ENCODE results near the gene PNPLA5. TPM values are rescaled to one million over a fixed set of nuclear protein-coding genes. Genes with fewer than 3 reads are reported as not detected.
"Not testable (repeated sequence)": the region's sequence is repeated elsewhere in the genome, so short reads cannot be mapped to it uniquely, and the experiment has no call there.

Gene PNPLA5
- total RNA-seq, 2 donors from 2014 or later = not detected

GRCh38 chr22:43911351-43911750 lies 19.5 kb upstream of the PNPLA5 start:
- DNase-seq (ENCODE audit: low spot score) (no peak), ATAC-seq (ENCODE audit: insufficient number of reproducible peaks, low FRiP score, low read depth) (no peak)
- Histone ChIP-seq H3K27ac (no peak overlapping the region), H3K27me3 (replicated peaks; ENCODE audit: insufficient read depth) (no peaks in the 10 kb centered on the region), H3K36me3 (no peaks in the 10 kb centered on the region), H3K4me1 (ENCODE audit: control insufficient read depth in 1 of 2, low read depth in 2 of 2) (no peaks in the 10 kb centered on the region), H3K9me3 (no peaks in the 10 kb centered on the region), H3K4me3 (no peak overlapping the region)
- no peak for TF ChIP-seq CTCF (IDR thresholded peaks at IDR 0.05)

GRCh38 chr22:43910178-43910695 lies 18.4 kb upstream of the PNPLA5 start:
- Histone ChIP-seq H3K27me3 (replicated peaks; ENCODE audit: insufficient read depth) (no peaks in the 10 kb centered on the region), H3K4me3 (no peak overlapping the region), H3K9me3 (no peaks in the 10 kb centered on the region), H3K4me1 (ENCODE audit: control insufficient read depth in 1 of 2, low read depth in 2 of 2) (no peaks in the 10 kb centered on the region), H3K27ac (no peak overlapping the region), H3K36me3 (no peaks in the 10 kb centered on the region)
- no peak for ATAC-seq (ENCODE audit: insufficient number of reproducible peaks, low FRiP score, low read depth)
- no peak for DNase-seq (ENCODE audit: low spot score)
- TF ChIP-seq CTCF (IDR thresholded peaks at IDR 0.05) = no peak

GRCh38 chr22:43909708-43910107 lies 17.9 kb upstream of the PNPLA5 start:
- DNase-seq (ENCODE audit: low spot score) (no peak), ATAC-seq (ENCODE audit: insufficient number of reproducible peaks, low FRiP score, low read depth) (no peak)
- H3K9me3 ChIP-seq = no peaks in the 10 kb centered on the region
- no peaks in the 10 kb centered on the region for H3K27me3 ChIP-seq (replicated peaks; ENCODE audit: insufficient read depth)
- no peaks in the 10 kb centered on the region for H3K4me1 ChIP-seq (ENCODE audit: control insufficient read depth in 1 of 2, low read depth in 2 of 2)
- no peak for TF ChIP-seq CTCF (IDR thresholded peaks at IDR 0.05)
- H3K4me3 ChIP-seq = no peak overlapping the region
- no peak overlapping the region for H3K27ac ChIP-seq
- H3K36me3 ChIP-seq = no peaks in the 10 kb centered on the region

- no peak for ATAC-seq (ENCODE audit: insufficient number of reproducible peaks, low FRiP score, low read depth)
- H3K4me3 ChIP-seq = no peak overlapping the region
- H3K27me3 ChIP-seq (replicated peaks; ENCODE audit: insufficient read depth) = no peaks in the 10 kb centered on the region
- no peaks in the 10 kb centered on the region for H3K36me3 ChIP-seq
- no peaks in the 10 kb centered on the region for H3K9me3 ChIP-seq
- no peaks in the 10 kb centered on the region for H3K4me1 ChIP-seq (ENCODE audit: control insufficient read depth in 1 of 2, low read depth in 2 of 2)
- H3K27ac ChIP-seq = no peak overlapping the region
- DNase-seq (ENCODE audit: low spot score) = no peak
- TF ChIP-seq CTCF (IDR thresholded peaks at IDR 0.05) = no peak
Observed at GRCh38 chr22:43905681-43906080, 13.9 kb upstream of the PNPLA5 start.

- not testable (repeated sequence) for H3K27ac ChIP-seq; ATAC-seq (ENCODE audit: insufficient number of reproducible peaks, low FRiP score, low read depth); H3K27me3 ChIP-seq (replicated peaks; ENCODE audit: insufficient read depth); H3K9me3 ChIP-seq; H3K36me3 ChIP-seq; DNase-seq (ENCODE audit: low spot score); H3K4me1 ChIP-seq (ENCODE audit: control insufficient read depth in 1 of 2, low read depth in 2 of 2); H3K4me3 ChIP-seq
Observed at GRCh38 chr22:43904412-43904811, 12.6 kb upstream of the PNPLA5 start.

GRCh38 chr22:43903033-43903432 lies 11.2 kb upstream of the PNPLA5 start:
- H3K9me3 ChIP-seq; H3K4me1 ChIP-seq (ENCODE audit: control insufficient read depth in 1 of 2, low read depth in 2 of 2); H3K27ac ChIP-seq; ATAC-seq (ENCODE audit: insufficient number of reproducible peaks, low FRiP score, low read depth); H3K36me3 ChIP-seq; H3K27me3 ChIP-seq (replicated peaks; ENCODE audit: insufficient read depth); H3K4me3 ChIP-seq; DNase-seq (ENCODE audit: low spot score): not testable (repeated sequence)
